ENCODE measurements around the gene QRICH2.
"Not testable (repeated sequence)": the region's sequence is repeated elsewhere in the genome, so short reads cannot be mapped to it uniquely, and the experiment has no call there.

Gene QRICH2

DNA sequence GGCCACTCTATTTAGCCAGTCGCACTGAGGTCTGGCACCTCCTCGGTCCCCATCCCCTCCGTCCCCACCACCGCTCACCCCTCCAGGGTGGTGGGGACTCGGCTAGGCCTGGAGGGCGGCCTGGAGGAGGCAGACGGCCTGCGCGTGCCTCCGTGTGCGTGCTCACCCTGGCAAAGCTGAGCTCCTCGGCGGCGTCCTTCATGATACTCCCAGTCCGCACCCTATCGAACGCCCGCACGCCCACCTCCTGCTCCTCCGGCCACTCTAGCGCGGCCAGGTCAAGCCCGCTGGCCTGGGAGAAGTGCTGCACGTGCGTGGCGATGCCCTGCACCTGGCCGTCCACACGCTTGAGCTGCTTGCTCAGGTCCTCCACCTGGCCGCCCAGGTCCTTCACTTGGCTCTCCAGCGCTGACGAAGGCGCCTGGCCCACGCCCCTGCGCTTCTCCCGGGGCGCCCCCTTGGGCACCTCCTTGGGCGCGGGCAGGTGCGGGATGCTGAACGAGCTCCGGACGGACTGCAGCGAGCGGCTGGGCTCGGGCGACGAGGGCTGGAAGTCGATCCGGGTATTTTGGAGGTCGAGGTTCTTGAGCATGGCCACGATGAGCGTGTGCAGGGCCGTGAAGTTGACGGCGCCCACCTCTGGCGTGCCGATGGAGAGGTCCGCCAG, 644 bp downstream of the QRICH2 start:
- TF ChIP-seq, protein P1, sequence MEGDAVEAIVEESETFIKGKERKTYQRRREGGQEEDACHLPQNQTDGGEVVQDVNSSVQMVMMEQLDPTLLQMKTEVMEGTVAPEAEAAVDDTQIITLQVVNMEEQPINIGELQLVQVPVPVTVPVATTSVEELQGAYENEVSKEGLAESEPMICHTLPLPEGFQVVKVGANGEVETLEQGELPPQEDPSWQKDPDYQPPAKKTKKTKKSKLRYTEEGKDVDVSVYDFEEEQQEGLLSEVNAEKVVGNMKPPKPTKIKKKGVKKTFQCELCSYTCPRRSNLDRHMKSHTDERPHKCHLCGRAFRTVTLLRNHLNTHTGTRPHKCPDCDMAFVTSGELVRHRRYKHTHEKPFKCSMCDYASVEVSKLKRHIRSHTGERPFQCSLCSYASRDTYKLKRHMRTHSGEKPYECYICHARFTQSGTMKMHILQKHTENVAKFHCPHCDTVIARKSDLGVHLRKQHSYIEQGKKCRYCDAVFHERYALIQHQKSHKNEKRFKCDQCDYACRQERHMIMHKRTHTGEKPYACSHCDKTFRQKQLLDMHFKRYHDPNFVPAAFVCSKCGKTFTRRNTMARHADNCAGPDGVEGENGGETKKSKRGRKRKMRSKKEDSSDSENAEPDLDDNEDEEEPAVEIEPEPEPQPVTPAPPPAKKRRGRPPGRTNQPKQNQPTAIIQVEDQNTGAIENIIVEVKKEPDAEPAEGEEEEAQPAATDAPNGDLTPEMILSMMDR (IDR thresholded peaks at IDR 0.05; ENCODE audit: insufficient read depth, low read depth, low read length, missing control alignments), result no peak
- H3K4me3 ChIP-seq (ENCODE audit: low read depth, low read length), result no peak overlapping the region
- no peak for DNase-seq (ENCODE audit: low read depth)

DNA sequence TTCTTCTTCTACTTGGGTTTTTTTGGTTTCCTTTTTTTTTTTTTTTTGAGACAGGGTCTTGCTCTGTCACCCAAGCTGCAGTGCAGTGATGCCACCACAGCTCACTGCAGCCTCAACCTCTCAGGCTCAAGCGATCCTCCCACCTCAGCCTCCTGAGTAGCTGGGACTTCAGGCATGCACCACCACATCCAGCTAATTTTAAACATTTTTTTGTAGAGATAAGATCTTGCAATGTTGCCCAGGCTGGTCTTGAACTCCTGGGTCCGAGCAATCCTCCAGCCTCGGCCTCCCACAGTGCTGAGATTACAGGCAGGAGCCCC, 3.0 kb downstream of the QRICH2 start:
- H3K4me3 ChIP-seq (ENCODE audit: low read depth, low read length); DNase-seq (ENCODE audit: low read depth): not testable (repeated sequence)

DNA sequence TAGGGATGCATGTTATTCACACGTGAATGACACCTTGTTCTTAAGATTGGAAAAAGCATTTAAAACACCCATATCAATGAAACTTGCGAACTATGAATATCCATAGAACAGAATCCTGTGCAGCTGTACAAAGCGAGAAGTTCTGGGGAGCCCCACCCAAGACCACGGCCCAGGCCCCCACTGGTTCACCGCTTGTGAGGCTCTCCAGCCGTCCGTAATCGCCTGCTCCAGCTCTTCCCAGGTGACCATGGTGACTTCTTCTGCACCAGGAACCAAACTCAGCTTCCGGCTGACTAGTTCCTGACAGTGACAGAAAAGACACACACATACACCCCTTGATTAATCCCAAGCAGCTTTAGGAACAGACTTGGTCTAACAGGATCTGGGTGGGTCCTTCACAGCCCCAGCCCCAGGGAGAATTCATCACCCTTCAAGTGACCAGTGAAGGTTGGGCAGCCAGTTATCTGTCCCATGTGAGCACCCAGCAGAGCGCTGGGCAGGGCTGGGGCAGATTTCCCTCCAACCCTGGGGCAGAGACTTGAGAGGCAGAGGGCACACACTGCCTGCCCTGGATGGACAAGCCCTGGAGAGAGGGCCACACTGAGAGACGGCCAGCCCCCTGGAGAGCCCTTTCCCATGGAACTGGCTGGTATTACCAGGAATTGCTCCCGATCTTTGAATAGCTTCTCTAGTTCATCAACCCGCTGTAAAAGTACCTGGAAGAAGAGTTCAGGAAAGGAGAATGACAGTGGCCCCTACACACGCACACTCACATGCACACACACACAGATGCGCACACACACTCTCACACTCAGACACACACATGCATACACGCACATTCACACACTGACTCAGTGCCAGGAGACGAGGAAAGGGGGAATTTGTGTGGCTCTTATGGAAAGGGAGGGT, 3.6 kb downstream of the QRICH2 start:
- TF ChIP-seq, protein P1 (IDR thresholded peaks at IDR 0.05; ENCODE audit: insufficient read depth, low read depth, low read length, missing control alignments), result no peak
- no peak for DNase-seq (ENCODE audit: low read depth)
- no peak overlapping the region for H3K4me3 ChIP-seq (ENCODE audit: low read depth, low read length)

DNA sequence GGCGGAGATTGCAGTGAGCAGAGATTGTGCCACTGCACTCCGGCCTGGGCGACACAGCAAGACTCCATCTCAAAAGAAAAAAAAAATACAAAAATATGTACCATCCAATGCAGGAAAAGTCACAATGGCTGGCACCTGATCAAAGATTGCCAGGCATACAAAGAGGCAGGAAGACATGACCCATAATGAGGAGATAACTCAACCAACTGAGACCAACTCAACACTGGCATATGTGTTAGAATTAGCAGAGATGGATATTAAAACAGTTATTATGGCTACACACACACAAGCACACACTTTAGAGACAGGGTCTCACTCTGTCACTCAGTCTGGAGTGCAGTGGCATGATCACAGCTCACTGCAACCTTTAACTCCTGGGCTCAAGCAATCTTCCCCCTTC, 10.6 kb downstream of the QRICH2 start:
- no peak overlapping the region for H3K4me3 ChIP-seq (ENCODE audit: low read depth, low read length)
- DNase-seq (ENCODE audit: low read depth), result no peak
- TF ChIP-seq, protein P1 (IDR thresholded peaks at IDR 0.05; ENCODE audit: insufficient read depth, low read depth, low read length, missing control alignments), result no peak

DNA sequence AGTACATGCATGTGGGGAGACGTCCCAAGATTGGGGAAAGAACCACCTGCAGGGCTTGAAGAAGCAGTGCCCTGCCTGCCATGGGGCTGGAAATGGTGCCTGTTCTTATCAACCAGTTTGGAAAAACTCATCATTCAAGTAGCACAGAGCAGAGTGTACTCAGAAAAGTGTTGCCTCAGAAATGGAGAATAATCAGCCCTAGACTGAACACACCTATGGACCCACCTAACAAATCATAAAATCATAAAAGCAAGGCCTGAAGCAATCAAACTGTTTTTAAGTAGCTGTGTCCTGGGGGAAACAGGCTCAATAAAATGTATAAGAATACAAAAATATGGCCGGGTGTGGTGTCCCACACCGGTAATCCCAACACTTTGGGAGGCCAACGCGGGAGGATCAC, 11.2 kb downstream of the QRICH2 start:
- no peak for DNase-seq (ENCODE audit: low read depth)
- no peak overlapping the region for H3K4me3 ChIP-seq (ENCODE audit: low read depth, low read length)
- TF ChIP-seq, protein P1 (IDR thresholded peaks at IDR 0.05; ENCODE audit: insufficient read depth, low read depth, low read length, missing control alignments), result no peak

DNA sequence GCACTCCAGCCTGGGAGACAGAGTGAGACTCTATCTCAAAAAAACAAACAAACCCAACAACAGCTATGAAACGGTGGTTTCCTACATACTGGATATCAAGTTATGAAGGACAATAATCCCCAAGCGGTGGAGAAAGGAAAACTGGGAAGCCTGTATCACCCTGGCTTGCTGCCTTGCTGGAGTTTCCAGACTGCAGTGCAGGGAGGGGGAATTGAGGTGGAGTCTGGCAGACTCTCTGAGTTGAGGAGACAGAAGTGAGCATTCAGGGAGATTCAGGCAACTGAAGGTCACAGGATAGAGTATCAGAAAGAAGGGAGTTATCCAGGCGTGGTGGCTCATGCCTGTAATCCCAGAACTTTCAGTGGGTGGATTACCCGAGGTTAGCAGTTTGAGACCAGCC, 11.9 kb downstream of the QRICH2 start:
- H3K4me3 ChIP-seq (ENCODE audit: low read depth, low read length), result no peak overlapping the region
- DNase-seq (ENCODE audit: low read depth), result no peak
- TF ChIP-seq, protein P1 (IDR thresholded peaks at IDR 0.05; ENCODE audit: insufficient read depth, low read depth, low read length, missing control alignments), result no peak

DNA sequence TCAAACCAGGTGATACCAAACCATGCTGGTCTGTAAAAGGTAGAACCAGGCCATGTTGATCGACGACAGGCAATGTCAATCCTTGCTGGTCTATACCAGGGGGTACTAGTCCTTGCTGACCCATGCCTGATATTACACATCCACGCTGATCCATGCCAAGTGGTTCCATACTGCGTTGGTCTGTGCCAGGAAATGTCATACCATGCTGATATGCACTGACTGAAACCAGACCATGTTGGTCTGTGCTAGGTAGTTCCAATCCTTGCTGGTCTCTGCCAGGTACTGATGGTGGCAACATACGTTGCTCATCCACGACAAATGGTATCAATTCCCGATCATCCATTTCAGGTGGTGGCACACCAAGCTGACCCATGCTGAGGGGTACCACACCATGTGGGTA, 15.0 kb downstream of the QRICH2 start:
- TF ChIP-seq, protein P1 (IDR thresholded peaks at IDR 0.05; ENCODE audit: insufficient read depth, low read depth, low read length, missing control alignments), result no peak
- DNase-seq (ENCODE audit: low read depth), result no peak
- no peak overlapping the region for H3K4me3 ChIP-seq (ENCODE audit: low read depth, low read length)

Data from GM12865 (cell line).